ENCODE measurements around the gene TENM4.

TENM4 gene

DNA sequence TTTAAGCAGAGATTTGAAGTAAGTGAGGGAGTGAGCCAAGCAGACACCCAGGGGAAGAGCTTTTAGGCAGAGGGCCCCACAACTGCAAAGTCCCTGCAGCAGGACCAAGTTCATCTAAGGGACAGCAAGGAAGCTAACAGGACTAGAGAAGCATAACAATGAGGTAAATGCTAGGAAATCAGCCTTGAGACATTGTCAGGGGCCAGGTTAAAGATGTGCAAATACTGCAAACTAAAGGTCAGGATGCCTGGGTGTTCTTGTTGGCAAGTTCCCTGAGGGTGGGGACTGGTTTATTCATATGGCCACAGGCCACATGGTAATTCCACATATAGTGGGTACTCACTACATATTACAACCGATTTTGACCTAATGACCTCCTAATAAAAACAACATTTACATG lies 467.0 kb downstream of the TENM4 start:
- ChIA-PET CTCF (no interaction called here), POLR2A (no interaction called here)
- no peak for TF ChIP-seq L3MBTL2 (conservative IDR thresholded peaks at IDR 0.05)
- no peak for TF ChIP-seq SUZ12 (IDR thresholded peaks at IDR 0.05)
- no peak for TF ChIP-seq HDGF (IDR thresholded peaks at IDR 0.05; ENCODE audit: borderline replicate concordance)
- no peak for TF ChIP-seq FOXA1 (IDR thresholded peaks at IDR 0.05)
- no peak for TF ChIP-seq TARDBP (IDR thresholded peaks at IDR 0.05)
- TF ChIP-seq PKNOX1 (IDR thresholded peaks at IDR 0.05) = no peak
- TF ChIP-seq ELF4 (IDR thresholded peaks at IDR 0.05) = no peak
- TF ChIP-seq FOXM1 (IDR thresholded peaks at IDR 0.05; ENCODE audit: borderline replicate concordance) = no peak
- TF ChIP-seq ARNT (IDR thresholded peaks at IDR 0.05) = no peak
- TF ChIP-seq SP1 (IDR thresholded peaks at IDR 0.05) = no peak
- TF ChIP-seq BHLHE40 (IDR thresholded peaks at IDR 0.05; ENCODE audit: borderline replicate concordance) = no peak
- DNase-seq (ENCODE audit: extremely low spot score) = no peak

- CTCF ChIA-PET = no interaction called here
- POLR2A ChIA-PET = no interaction called here
- no peak for DNase-seq (ENCODE audit: extremely low spot score)
- TF ChIP-seq TARDBP (IDR thresholded peaks at IDR 0.05) = no peak
- TF ChIP-seq L3MBTL2 (conservative IDR thresholded peaks at IDR 0.05) = no peak
- no peak for TF ChIP-seq SP1 (IDR thresholded peaks at IDR 0.05)
- TF ChIP-seq FOXA1 (IDR thresholded peaks at IDR 0.05) = no peak
Measured at GRCh38 chr11:78972590-78972989, 468.2 kb downstream of the TENM4 start.

GRCh38 chr11:78972177-78972576 lies 468.7 kb downstream of the TENM4 start:
- no peak for TF ChIP-seq HDGF (IDR thresholded peaks at IDR 0.05; ENCODE audit: borderline replicate concordance)
- TF ChIP-seq L3MBTL2 (conservative IDR thresholded peaks at IDR 0.05) = no peak
- TF ChIP-seq FOXA1 (IDR thresholded peaks at IDR 0.05) = no peak
- no peak for TF ChIP-seq FOXM1 (IDR thresholded peaks at IDR 0.05; ENCODE audit: borderline replicate concordance)
- TF ChIP-seq PKNOX1 (IDR thresholded peaks at IDR 0.05) = no peak
- no peak for TF ChIP-seq ELF4 (IDR thresholded peaks at IDR 0.05)
- no peak for TF ChIP-seq FOXK2 (IDR thresholded peaks at IDR 0.05)
- TF ChIP-seq TARDBP (IDR thresholded peaks at IDR 0.05) = no peak
- no peak for TF ChIP-seq LEF1 (IDR thresholded peaks at IDR 0.05; ENCODE audit: borderline replicate concordance)
- TF ChIP-seq CTBP1 (IDR thresholded peaks at IDR 0.05; ENCODE audit: borderline replicate concordance) = no peak
- POLR2A ChIA-PET = no interaction called here
- DNase-seq (ENCODE audit: extremely low spot score) = no peak
- CTCF ChIA-PET = no interaction called here

GRCh38 chr11:78967811-78968210 lies 473.0 kb downstream of the TENM4 start:
- ChIA-PET CTCF (no interaction called here), POLR2A (no interaction called here)
- TF ChIP-seq BHLHE40 (IDR thresholded peaks at IDR 0.05; ENCODE audit: borderline replicate concordance) (no peak), ELF4 (IDR thresholded peaks at IDR 0.05) (no peak), TARDBP (IDR thresholded peaks at IDR 0.05) (no peak), LEF1 (IDR thresholded peaks at IDR 0.05; ENCODE audit: borderline replicate concordance) (no peak), FOXK2 (IDR thresholded peaks at IDR 0.05) (no peak), FOXA1 (IDR thresholded peaks at IDR 0.05) (no peak), NFRKB (IDR thresholded peaks at IDR 0.05) (no peak)
- DNase-seq (ENCODE audit: extremely low spot score) = no peak

GRCh38 chr11:78965432-78965831 lies 475.4 kb downstream of the TENM4 start:
- no peak for TF ChIP-seq FOXM1 (IDR thresholded peaks at IDR 0.05; ENCODE audit: borderline replicate concordance)
- TF ChIP-seq BHLHE40 (IDR thresholded peaks at IDR 0.05; ENCODE audit: borderline replicate concordance) = no peak
- TF ChIP-seq ELF4 (IDR thresholded peaks at IDR 0.05) = no peak
- no peak for TF ChIP-seq ZNF384 (IDR thresholded peaks at IDR 0.05)
- TF ChIP-seq SUZ12 (IDR thresholded peaks at IDR 0.05) = no peak
- TF ChIP-seq HDGF (IDR thresholded peaks at IDR 0.05; ENCODE audit: borderline replicate concordance) = no peak
- no peak for TF ChIP-seq FOXA1 (IDR thresholded peaks at IDR 0.05)
- TF ChIP-seq NFRKB (IDR thresholded peaks at IDR 0.05) = no peak
- no peak for TF ChIP-seq LEF1 (IDR thresholded peaks at IDR 0.05; ENCODE audit: borderline replicate concordance)
- TF ChIP-seq L3MBTL2 (conservative IDR thresholded peaks at IDR 0.05) = no peak
- no peak; the same call in 1 of the 2 replicates for TF ChIP-seq CTBP1 (IDR thresholded peaks at IDR 0.05; ENCODE audit: borderline replicate concordance)
- POLR2A ChIA-PET = no interaction called here
- CTCF ChIA-PET = no interaction called here
- peak; percentile 18 for DNase-seq (ENCODE audit: extremely low spot score)

DNA sequence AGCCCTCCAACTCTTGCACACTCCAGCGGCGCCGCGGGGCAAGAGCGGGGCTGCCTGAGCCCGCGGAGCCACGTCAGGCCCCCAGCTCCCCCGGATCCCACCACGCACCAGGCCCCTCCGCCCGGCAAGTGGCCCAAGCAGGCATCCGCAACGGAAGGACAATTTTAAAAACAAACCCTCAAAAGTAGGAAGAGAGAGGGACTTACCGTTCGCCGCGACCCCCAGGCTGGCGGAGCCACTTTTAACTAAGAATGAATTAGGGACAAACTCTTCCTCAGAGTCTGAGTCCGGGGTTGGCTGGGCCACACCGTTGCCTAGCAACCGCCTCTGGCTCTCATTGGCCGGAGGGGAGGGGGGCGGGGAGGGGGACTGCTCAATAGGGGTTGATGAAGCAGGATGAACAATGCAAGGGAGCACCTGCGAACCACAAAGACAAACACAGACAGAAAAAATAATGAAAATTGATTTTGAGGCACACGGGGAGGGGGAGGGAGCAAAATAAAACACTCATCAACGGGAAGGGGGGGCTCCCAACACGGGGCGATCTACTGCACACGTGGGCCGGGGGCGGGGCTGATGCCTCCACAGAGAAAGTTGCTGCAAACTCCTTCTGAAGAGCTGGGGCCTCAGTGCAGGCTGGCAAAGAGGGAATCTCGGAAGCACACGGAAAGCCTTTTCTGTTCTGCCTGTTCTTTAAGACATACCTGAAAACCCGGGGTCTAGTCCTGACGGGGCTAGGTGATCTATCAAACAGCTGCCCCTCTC lies 478.7 kb downstream of the TENM4 start:
- TF ChIP-seq ARNT (IDR thresholded peaks at IDR 0.05) = no peak
- no peak for TF ChIP-seq FOXM1 (IDR thresholded peaks at IDR 0.05; ENCODE audit: borderline replicate concordance)
- TF ChIP-seq ELF4 (IDR thresholded peaks at IDR 0.05) = no peak
- ChIA-PET POLR2A (no interaction called here), CTCF (no interaction called here)
- no peak for DNase-seq (ENCODE audit: extremely low spot score)

- ChIA-PET POLR2A (no interaction called here), CTCF (interaction anchor here (1.0 kb wide), 1 partner anchor 314 kb away, joined by 3 read pairs; no protein-coding TSS in a partner anchor)
- no peak for DNase-seq (ENCODE audit: extremely low spot score)
- TF ChIP-seq ZNF384 (IDR thresholded peaks at IDR 0.05) (no peak), CTBP1 (IDR thresholded peaks at IDR 0.05; ENCODE audit: borderline replicate concordance) (no peak), LEF1 (IDR thresholded peaks at IDR 0.05; ENCODE audit: borderline replicate concordance) (no peak)
Measured at GRCh38 chr11:78961247-78961646, 479.6 kb downstream of the TENM4 start.

Data from HEK293T (cell line).